Measurements from ENCODE around the gene RAB3IL1. TPM values are rescaled to one million over a fixed set of nuclear protein-coding genes. Genes with fewer than 3 reads are reported as not detected.
A peak's percentile ranks its signal among the peaks of the same experiment; 100 is the strongest.

The RAB3IL1 gene
- total and polyA plus RNA-seq, 11 donors = 4.7 to 22.0 (median 7.5) TPM

DNA sequence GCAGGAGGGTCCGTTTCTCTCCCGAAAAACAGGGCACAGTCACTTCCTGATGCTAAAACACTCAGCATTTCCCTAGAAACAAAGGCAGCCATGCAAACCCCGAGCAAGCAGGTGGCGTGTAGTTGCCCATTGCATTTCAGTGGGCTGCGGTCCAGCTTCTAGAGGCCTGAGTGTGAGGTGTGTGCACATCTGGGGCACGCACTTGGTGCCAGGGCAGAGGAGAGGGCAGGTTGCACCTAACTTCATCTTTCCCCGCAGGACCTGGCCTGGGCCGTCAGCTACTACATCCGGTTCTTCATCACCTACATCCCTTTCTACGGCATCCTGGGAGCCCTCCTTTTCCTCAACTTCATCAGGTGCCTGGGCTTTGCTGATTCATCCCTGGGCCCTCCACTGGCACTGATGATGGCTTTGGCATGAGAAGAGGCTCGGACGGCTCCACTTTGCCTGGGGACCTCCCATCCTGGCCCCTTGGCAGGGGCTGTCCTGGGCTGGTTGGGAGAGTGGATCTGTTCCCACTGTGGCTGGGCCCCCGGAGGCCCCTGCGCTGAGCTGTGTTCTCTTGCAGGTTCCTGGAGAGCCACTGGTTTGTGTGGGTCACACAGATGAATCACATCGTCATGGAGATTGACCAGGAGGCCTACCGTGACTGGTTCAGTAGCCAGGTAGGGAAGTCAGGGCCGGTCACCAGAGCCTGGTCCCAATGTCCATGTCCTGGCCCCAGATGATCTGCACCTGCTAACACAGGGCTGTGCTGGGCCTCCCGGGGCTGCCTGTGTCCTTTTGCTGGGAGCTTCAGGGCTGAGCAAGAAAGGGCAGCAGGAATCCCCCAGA, 54.4 kb downstream of the RAB3IL1 start:
- TF ChIP-seq, protein P1, sequence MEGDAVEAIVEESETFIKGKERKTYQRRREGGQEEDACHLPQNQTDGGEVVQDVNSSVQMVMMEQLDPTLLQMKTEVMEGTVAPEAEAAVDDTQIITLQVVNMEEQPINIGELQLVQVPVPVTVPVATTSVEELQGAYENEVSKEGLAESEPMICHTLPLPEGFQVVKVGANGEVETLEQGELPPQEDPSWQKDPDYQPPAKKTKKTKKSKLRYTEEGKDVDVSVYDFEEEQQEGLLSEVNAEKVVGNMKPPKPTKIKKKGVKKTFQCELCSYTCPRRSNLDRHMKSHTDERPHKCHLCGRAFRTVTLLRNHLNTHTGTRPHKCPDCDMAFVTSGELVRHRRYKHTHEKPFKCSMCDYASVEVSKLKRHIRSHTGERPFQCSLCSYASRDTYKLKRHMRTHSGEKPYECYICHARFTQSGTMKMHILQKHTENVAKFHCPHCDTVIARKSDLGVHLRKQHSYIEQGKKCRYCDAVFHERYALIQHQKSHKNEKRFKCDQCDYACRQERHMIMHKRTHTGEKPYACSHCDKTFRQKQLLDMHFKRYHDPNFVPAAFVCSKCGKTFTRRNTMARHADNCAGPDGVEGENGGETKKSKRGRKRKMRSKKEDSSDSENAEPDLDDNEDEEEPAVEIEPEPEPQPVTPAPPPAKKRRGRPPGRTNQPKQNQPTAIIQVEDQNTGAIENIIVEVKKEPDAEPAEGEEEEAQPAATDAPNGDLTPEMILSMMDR (IDR thresholded peaks at IDR 0.05) = no peak
- no peak for TF ChIP-seq POLR2A (IDR thresholded peaks at IDR 0.05)
- Histone ChIP-seq H3K4me1 (peaks cover 0 to 29% (median 11%) of the 10 kb centered on the region in 12 donors), H3K36me3 (peaks cover 0 to 68% (median 24%) of the 10 kb centered on the region in 9 donors), H3K9me3 (no peaks in the 10 kb centered on the region), H3K27ac (peak overlapping the region in 4 of 12 donors; percentile 72 to 82 (median 74)), H3K4me3 (no peak overlapping the region), H3K27me3 (no peaks in the 10 kb centered on the region)
- no peak for DNase-seq
- no peak for ATAC-seq
- intact Hi-C loops (cut with DNase I) = loop anchor here in 2 of 10 donors (5.0 kb wide), 2 partner anchors 46 to 51 kb away; partner anchors contain the start of gene FADS1 (in 1 of the 2)
- WGBS, 4 donors = 90 to 94% (median 92%) methylated on average over 16 to 18 of the region's 18 CpGs

- H3K27ac ChIP-seq = peak overlapping the region in 10 of 12 donors; percentile 51 to 84 (median 75)
- TF ChIP-seq POLR2A (IDR thresholded peaks at IDR 0.05) = no peak
- TF ChIP-seq, protein P1 (IDR thresholded peaks at IDR 0.05) = no peak
- WGBS, 4 donors = 34 to 55% (median 42%) methylated on average over 9 of the region's 9 CpGs
Measured at GRCh38 chr11:61861634-61862033, 55.7 kb downstream of the RAB3IL1 start.

DNA sequence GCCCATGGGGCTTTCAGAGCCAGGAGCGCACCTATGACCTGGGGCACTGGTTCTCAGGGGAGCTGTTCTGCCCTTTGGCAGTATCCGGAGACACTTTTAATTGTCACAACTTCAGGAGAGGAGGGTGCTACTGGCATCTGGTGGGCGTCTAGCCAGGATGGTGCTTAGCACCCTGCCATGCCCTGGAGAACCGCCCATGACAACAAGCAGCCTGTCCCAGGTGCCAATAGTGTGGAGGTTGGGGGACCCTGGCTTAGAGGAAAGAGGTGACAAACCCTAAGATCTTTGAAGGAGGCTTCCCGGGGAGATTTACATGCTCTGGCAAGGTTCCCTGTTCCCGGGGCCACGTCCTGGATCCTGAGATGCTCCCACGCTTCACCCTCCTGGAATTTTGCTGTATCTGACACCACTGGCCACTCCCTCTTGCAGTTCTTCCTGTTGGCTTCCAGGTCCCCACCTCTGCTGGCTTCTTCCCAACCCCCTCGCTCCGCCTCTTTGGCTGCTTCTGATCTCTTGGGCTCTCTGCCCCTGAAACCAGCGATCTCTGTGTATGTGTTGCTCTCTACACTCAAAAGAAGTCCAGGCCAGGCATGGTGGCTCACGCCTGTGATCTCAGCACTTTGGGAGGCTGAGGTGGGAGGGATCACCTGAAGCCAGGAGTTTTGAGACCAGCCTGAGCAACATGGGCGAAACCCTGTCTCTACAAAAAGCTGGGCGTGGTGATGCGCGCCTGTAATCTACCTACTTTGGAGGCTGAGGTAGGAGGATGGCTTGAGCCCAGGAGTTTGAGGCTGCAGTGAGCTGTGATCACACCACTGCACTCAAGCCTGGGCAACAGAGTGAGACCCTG, 57.1 kb downstream of the RAB3IL1 start:
- Histone ChIP-seq H3K4me3 (no peak overlapping the region), H3K27ac (peak overlapping the region in 10 of 12 donors; percentile 3 to 83 (median 74)), H3K36me3 (peaks cover 0 to 77% (median 30%) of the 10 kb centered on the region in 9 donors), H3K4me1 (peaks cover 0 to 29% (median 11%) of the 10 kb centered on the region in 12 donors), H3K27me3 (no peaks in the 10 kb centered on the region), H3K9me3 (no peaks in the 10 kb centered on the region)
- intact Hi-C loops (cut with DNase I) = loop anchor here in 2 of 10 donors (5.0 kb wide), 2 partner anchors 43 to 48 kb away; partner anchors contain the start of gene FADS1 (in 1 of the 2)
- 46 to 61% (median 50%) methylated on average over 13 to 16 of the region's 16 CpGs for WGBS, 4 donors
- DNase-seq (peak; percentile 74 to 87 (median 77)), ATAC-seq (peak; percentile 26 to 74 (median 56))
- TF ChIP-seq, protein P1 (IDR thresholded peaks at IDR 0.05) = no peak
- TF ChIP-seq POLR2A (IDR thresholded peaks at IDR 0.05) = no peak

More at GRCh38 chr11:61861634-61862033, 55.7 kb downstream of the RAB3IL1 start:
- Histone ChIP-seq H3K27me3 (no peaks in the 10 kb centered on the region), H3K4me1 (peaks cover 0 to 29% (median 11%) of the 10 kb centered on the region in 12 donors), H3K4me3 (no peak overlapping the region), H3K36me3 (peaks cover 0 to 80% (median 30%) of the 10 kb centered on the region in 9 donors), H3K9me3 (no peaks in the 10 kb centered on the region)
- DNase-seq (peak; percentile 52 to 81 (median 62)), ATAC-seq (peak; percentile 64 to 85 (median 82))
- intact Hi-C loops (cut with DNase I) = loop anchor here in 2 of 10 donors (5.0 kb wide), 2 partner anchors 44 to 49 kb away; partner anchors contain the start of gene FADS1 (in 1 of the 2)

All from heart left ventricle (tissue), 16 donors.